Measurements from ENCODE around the gene ZHX3.

Gene ZHX3

DNA sequence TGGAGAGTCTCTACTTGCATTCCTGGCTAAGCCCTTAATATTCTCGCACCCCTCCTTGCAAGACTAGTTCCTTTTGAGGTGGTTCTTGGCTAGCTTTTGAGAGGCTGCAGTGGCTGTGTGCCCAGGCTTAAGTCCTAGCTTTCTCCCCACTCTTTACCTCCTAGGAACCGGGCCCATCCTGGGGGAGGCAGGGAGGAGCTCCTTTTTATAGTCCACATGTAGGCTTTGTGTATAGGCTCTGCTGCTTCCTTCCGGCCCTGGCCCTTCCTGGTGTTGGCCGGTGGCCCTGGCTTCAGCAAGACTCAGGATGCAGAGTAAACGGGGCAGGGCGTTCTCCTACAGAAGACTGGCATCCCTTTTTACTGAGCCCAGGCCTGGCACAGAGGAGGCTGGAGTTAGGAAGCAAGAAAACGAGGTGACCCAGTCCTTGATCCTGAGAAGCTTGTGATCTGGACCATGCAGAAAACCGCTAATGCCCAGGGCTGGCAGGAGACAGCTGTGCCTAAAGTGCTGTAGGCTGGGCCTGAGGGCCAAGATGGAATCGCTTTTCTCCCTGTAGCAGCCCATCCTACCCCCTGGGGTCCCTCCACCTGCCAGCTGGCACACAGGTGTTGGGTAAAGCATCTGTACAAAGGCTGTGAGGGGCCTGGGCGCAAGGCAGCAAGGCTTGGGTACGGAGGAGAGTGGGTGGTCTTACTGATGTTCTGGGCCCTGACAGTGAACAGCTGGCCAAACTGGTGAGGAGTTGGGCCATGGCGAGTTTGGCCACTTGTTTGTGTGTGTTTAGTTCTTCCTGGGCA is 171.5 kb downstream of the ZHX3 start:
- no peaks in the 10 kb centered on the region for H3K4me1 ChIP-seq (ENCODE audit: control insufficient read depth in 1 of 2, insufficient read depth in 1 of 2, low read depth in 1 of 2, low read length in 1 of 2)
- H3K27ac ChIP-seq, result no peak overlapping the region
- no peaks in the 10 kb centered on the region for H3K36me3 ChIP-seq
- H3K4me3 ChIP-seq (ENCODE audit: low read depth in 1 of 2, low read length in 1 of 2), result no peak overlapping the region
- TF ChIP-seq, protein P1, sequence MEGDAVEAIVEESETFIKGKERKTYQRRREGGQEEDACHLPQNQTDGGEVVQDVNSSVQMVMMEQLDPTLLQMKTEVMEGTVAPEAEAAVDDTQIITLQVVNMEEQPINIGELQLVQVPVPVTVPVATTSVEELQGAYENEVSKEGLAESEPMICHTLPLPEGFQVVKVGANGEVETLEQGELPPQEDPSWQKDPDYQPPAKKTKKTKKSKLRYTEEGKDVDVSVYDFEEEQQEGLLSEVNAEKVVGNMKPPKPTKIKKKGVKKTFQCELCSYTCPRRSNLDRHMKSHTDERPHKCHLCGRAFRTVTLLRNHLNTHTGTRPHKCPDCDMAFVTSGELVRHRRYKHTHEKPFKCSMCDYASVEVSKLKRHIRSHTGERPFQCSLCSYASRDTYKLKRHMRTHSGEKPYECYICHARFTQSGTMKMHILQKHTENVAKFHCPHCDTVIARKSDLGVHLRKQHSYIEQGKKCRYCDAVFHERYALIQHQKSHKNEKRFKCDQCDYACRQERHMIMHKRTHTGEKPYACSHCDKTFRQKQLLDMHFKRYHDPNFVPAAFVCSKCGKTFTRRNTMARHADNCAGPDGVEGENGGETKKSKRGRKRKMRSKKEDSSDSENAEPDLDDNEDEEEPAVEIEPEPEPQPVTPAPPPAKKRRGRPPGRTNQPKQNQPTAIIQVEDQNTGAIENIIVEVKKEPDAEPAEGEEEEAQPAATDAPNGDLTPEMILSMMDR (IDR thresholded peaks at IDR 0.05), result no peak
- H3K27me3 ChIP-seq, result peaks cover 48% of the 10 kb centered on the region
- no peaks in the 10 kb centered on the region for H3K9me3 ChIP-seq

DNA sequence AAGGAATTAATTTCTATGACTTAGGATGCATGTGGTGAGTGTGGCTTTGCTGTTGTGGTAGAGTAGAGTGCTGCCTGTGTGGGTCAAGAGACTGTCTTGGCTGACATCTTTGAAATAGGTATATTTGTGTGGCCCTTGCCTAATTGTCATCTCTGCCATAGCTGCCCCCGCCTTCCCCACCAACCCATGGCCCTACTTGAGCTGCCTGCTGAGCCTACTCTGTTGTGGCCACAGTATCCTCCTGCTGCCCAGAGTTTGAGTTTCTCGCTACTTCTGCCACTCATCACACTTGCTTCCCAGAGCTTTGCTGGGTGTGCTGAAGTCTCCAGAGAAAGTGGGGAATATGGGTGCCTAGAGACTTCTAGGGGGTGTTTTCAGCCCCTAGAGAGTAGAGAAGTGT is 172.2 kb downstream of the ZHX3 start:
- TF ChIP-seq, protein P1 (IDR thresholded peaks at IDR 0.05), result no peak
- Histone ChIP-seq H3K27me3 (peaks cover 48% of the 10 kb centered on the region), H3K36me3 (no peaks in the 10 kb centered on the region), H3K9me3 (no peaks in the 10 kb centered on the region), H3K4me1 (ENCODE audit: control insufficient read depth in 1 of 2, insufficient read depth in 1 of 2, low read depth in 1 of 2, low read length in 1 of 2) (no peaks in the 10 kb centered on the region), H3K4me3 (ENCODE audit: low read depth in 1 of 2, low read length in 1 of 2) (no peak overlapping the region), H3K27ac (no peak overlapping the region)

DNA sequence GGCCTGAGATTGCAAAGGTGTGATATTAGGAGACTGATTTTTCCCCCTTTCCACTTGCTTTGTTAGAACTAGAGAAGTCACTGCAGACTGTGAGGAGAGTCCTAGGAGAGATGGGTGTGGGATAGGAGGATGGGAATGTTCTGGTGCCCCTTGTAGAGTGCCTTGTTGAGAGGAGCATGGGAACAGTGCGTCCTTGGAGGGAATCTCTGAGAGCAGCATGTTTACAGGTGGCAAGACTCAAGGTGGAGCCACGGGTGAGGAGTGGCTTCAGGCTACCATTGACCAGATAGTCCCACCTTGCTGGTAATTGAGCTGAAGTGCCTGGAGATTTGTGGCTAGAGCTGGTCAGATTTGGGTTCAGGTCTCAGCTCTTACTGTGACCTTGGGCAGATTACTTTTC is 174.2 kb downstream of the ZHX3 start:
- no peak overlapping the region for H3K27ac ChIP-seq

DNA sequence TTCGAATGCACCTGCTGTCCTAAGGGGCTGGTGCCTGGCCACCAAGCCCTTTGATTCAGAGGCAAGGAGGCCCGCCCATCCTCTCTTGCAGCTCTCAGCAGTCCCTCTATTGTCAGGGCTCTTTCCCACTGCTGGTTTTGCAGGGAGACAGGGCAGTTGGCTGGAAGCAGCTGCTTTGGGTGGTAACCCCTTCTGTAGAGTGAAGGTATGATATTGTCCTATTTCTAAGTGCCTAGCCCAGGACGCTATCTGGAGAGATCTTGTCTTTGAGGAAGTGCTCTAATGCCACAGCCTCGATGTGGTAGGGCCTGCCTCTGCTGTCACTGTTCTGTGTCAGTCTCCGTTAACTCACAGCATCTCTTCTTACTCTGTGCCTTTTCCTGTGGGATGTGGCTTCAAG is 174.6 kb downstream of the ZHX3 start:
- Histone ChIP-seq H3K4me1 (ENCODE audit: control insufficient read depth in 1 of 2, insufficient read depth in 1 of 2, low read depth in 1 of 2, low read length in 1 of 2) (peaks cover 0 to 2% of the 10 kb centered on the region in 2 experiments), H3K36me3 (no peaks in the 10 kb centered on the region), H3K9me3 (no peaks in the 10 kb centered on the region), H3K4me3 (ENCODE audit: low read depth in 1 of 2, low read length in 1 of 2) (no peak overlapping the region), H3K27me3 (peaks cover 69% of the 10 kb centered on the region), H3K27ac (no peak overlapping the region)
- TF ChIP-seq, protein P1 (IDR thresholded peaks at IDR 0.05), result no peak

More for the DNA sequence above, 174.2 kb downstream of the ZHX3 start:
- H3K27me3 ChIP-seq, result peaks cover 64% of the 10 kb centered on the region
- no peaks in the 10 kb centered on the region for H3K4me1 ChIP-seq (ENCODE audit: control insufficient read depth in 1 of 2, insufficient read depth in 1 of 2, low read depth in 1 of 2, low read length in 1 of 2)
- TF ChIP-seq, protein P1 (IDR thresholded peaks at IDR 0.05), result no peak
- no peaks in the 10 kb centered on the region for H3K36me3 ChIP-seq
- no peaks in the 10 kb centered on the region for H3K9me3 ChIP-seq
- H3K4me3 ChIP-seq (ENCODE audit: low read depth in 1 of 2, low read length in 1 of 2), result no peak overlapping the region

DNA sequence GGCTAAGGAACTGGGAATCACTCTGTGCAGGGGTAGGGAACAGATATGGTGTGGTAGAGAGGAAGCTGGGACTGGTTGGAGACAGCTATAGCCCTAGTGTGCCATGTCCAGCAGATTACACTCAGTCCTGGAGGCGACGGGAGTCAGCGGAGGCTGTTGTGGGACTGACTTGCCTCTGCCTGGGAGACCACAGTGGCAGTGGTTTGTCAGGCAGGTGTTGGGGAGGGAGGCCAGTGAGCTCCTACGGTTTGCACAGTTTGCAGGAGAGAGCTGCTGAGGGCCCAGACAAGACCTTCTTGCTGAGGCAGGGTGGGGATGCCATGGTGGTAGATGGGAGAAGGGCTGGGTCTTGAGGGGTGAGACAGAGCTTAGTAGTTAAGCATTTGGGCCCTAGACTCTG is 175.3 kb downstream of the ZHX3 start:
- H3K4me3 ChIP-seq (ENCODE audit: low read depth in 1 of 2, low read length in 1 of 2), result no peak overlapping the region
- H3K27ac ChIP-seq, result no peak overlapping the region
- H3K9me3 ChIP-seq, result no peaks in the 10 kb centered on the region
- peaks cover 76% of the 10 kb centered on the region for H3K27me3 ChIP-seq
- peaks cover 0 to 7% of the 10 kb centered on the region in 2 experiments for H3K4me1 ChIP-seq (ENCODE audit: control insufficient read depth in 1 of 2, insufficient read depth in 1 of 2, low read depth in 1 of 2, low read length in 1 of 2)
- no peaks in the 10 kb centered on the region for H3K36me3 ChIP-seq
- TF ChIP-seq, protein P1 (IDR thresholded peaks at IDR 0.05), result no peak

All from neutrophil (primary cell).